GM19099 (cell line): Measurements from ENCODE around the gene CISD1.

Source experiments
- POLR2A ChIP-seq: IDR thresholded peaks from 3 replicates; pipeline ENCODE4 v1.6.1; 2011; ENCODE audit warnings: low read depth; ENCODE audit not compliant: insufficient read length; ENCODE audit errors: extremely low read depth

CISD1 gene

DNA sequence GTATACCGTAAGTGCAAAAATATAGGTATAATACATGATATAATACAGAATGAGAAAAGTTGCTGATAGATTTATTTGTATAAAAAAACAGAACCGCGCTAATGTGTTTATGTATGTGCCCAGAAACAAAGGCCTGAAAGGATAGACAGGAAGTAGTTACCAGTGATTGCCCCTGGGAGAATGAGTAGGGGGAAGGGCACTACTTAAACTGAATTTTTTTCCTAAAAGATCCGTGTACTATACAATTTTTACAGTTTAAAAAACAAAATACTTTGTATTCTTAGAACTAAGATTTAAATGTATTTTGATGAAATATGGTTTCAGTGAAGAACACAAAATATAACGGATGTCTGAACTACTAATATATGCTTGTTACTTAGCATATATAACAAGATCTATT, 4.2 kb upstream of the CISD1 start:
- no peak for TF ChIP-seq POLR2A

DNA sequence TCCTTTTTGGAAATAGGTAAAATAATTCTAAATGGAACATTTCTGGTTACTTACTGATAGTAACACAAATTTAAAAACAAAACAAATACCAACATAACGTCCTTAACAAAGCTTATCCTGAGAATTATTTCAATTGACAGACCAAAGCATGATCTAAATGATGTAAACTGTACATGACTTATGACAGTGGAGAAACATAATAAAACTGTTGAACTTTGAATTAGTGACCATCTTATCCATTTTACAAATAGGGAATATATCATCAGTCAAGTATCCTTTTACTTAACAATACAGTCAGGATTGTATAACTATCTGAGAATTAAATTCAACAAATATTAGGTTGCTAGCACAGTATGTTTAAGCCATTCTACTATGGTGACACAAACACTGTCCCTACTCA, 3.7 kb upstream of the CISD1 start:
- TF ChIP-seq POLR2A = no peak

- TF ChIP-seq POLR2A = no peak
Observed at GRCh38 chr10:58266003-58266825, 2.7 kb upstream of the CISD1 start.

DNA sequence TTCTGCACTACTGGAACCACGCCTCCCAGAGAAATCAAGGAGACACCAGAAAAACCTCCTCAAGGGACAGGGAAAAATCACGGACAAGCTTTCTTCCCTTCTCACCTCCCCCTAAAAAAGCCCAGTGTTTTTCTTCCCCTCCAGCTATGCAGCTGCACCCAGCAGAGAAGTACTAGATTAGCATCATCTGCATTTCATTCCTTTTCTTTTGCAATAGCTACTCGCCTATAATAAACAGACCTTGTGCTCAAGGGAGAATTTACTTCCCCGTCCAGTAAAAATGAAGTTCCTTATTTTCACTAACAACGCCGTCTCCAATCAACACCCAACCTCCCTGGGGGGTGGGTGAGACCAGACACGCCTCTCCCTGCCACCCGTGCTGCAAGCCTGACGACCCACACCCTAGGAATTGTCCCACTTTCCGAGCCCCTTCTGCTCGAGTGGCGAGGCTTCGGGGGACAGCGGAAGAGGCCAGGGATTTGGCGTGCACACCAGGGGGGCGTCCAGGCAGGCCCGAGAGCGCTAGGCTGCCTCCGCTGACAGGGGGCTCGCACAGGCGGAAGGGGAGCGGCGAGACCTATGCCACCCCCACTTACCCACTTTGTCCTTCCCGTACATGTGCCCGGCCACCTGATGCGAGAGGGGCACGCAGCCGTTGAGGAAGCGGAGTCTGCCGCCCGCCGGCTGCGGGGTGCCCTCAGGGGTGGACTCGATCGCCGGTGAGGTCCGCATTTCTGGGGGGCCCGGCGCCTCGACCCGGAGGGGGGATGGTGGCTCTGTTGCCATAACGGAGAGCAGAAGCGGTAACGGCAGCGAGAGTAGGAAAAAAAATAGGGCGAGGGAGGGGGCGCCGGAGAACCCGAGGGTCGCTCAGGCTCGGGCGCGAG, 1.9 kb upstream of the CISD1 start:
- no peak for TF ChIP-seq POLR2A

GRCh38 chr10:58267713-58268453, 1.1 kb upstream of the CISD1 start, which contains the start of gene IPMK:
TSS of gene IPMK (minus strand) at chr10:58267894. CDS start at chr10:58267611, 283 bp downstream.
- TF ChIP-seq POLR2A = peak; percentile 66

- TF ChIP-seq POLR2A = no peak
Observed at GRCh38 chr10:58268454-58268945, 462 bp upstream of the CISD1 start.

- no peak for TF ChIP-seq POLR2A
Observed at GRCh38 chr10:58269782-58270290, 874 bp downstream of the CISD1 start.

GRCh38 chr10:58275261-58275660, 6.3 kb downstream of the CISD1 start:
- TF ChIP-seq POLR2A = no peak

- TF ChIP-seq POLR2A = no peak
Observed at GRCh38 chr10:58275908-58276307, 6.9 kb downstream of the CISD1 start.

GRCh38 chr10:58278274-58278961, 9.5 kb downstream of the CISD1 start:
- TF ChIP-seq POLR2A = no peak

DNA sequence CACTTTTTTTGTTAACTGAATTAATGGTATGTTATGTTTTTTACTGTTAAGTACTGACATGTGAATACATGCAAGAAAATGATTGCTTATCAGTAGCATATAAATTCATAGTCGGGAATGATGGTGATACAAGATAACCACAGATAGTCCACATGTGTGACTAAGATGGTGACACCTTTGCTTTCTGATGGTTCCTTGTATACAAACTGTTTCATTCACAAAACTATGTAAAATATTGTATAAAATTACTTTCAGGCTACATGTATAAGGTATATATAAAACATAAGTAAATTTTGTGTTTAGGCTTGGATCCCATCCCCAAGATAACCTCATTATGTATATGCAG, 10.0 kb downstream of the CISD1 start:
- TF ChIP-seq POLR2A = no peak

DNA sequence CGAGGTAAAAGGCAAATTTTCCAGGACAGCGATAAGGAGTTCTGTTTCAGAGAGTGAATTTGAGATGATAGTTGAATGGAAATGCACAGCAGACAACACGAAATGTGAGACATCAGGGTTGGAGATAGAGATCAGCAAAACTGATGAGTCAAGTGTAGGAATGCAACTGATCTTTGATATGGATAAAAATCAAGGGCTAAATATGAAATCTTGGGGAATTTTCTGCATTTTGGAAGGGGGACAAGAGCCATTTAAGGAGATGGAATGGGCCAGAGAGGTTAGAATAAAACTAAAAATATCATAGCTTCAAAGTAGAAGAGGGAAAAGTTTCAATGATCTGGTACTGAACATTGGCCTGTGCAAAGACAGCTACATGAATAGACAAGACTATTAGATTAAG, 11.5 kb downstream of the CISD1 start:
- no peak for TF ChIP-seq POLR2A

DNA sequence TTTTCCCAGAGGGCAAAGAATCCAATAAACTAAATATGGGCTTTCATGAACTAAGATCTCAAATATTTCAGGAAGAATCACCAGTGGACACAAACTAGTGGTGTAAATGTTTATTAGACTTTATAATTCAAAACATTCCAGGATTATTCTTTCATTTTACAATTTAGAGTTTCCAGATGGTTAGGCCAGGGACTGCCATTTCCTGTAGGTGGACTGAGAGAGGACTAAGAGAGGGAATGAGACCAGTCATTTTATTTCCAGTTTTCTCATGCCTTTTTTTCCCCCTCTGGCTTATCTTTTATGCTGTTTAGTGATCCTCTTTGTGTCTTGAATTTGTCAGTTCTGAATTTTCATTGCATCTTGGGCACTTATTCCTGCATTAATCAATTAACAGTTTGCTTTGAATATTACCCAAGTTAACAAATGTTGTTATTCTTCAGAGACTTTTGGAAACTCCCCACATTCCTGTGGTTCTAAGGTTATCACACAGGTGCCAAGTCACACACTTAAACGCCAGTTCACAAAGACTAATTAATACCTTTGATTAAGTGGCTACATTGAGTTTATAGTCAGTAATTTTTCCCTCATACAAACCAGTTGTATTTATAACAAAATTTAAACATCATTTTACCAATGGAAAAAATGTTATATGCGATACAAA, 12.3 kb downstream of the CISD1 start:
- no peak for TF ChIP-seq POLR2A

- TF ChIP-seq POLR2A = no peak
Observed at GRCh38 chr10:58282615-58283014, 13.7 kb downstream of the CISD1 start.
